HG03108 (cell line): ENCODE measurements around the gene USP34.

ENCODE experiments used
- ATAC-seq: cut with Tn5 transposase; IDR thresholded peaks from one replicate; pipeline ENCODE4 v1.9.1; 2021; ENCODE audit warnings: moderate library complexity; ENCODE audit not compliant: unreplicated experiment

The USP34 gene

GRCh38 chr2:61328707-61329251 is 142.1 kb downstream of the USP34 start:
- no peak for ATAC-seq

GRCh38 chr2:61327173-61327572 is 143.7 kb downstream of the USP34 start:
- ATAC-seq, result no peak

- ATAC-seq, result no peak
Observed at GRCh38 chr2:61326423-61326822, 144.5 kb downstream of the USP34 start.

GRCh38 chr2:61320181-61320580 is 150.7 kb downstream of the USP34 start:
- ATAC-seq, result no peak

GRCh38 chr2:61318553-61318952 is 152.3 kb downstream of the USP34 start:
- ATAC-seq, result no peak

- ATAC-seq, result no peak
Observed at GRCh38 chr2:61295981-61296380, 174.9 kb downstream of the USP34 start.

- ATAC-seq, result no peak
Observed at GRCh38 chr2:61291851-61292575, 178.9 kb downstream of the USP34 start.

- no peak for ATAC-seq
Observed at GRCh38 chr2:61288070-61288841, 182.6 kb downstream of the USP34 start.

GRCh38 chr2:61287254-61287653 is 183.6 kb downstream of the USP34 start:
- no peak for ATAC-seq

GRCh38 chr2:61283443-61284160 is 187.3 kb downstream of the USP34 start:
- no peak for ATAC-seq

- no peak for ATAC-seq
Observed at GRCh38 chr2:61282104-61282590, 188.7 kb downstream of the USP34 start.

- ATAC-seq, result no peak
Observed at GRCh38 chr2:61281321-61281720, 189.6 kb downstream of the USP34 start.

- ATAC-seq, result no peak
Observed at GRCh38 chr2:61277756-61278155, 193.1 kb downstream of the USP34 start.

- ATAC-seq, result no peak
Observed at GRCh38 chr2:61275575-61276184, 195.2 kb downstream of the USP34 start.

GRCh38 chr2:61272421-61273070 is 198.3 kb downstream of the USP34 start:
- no peak for ATAC-seq

- no peak for ATAC-seq
Observed at GRCh38 chr2:61268249-61268648, 202.6 kb downstream of the USP34 start.

- ATAC-seq, result no peak
Observed at GRCh38 chr2:61266632-61267505, 204.0 kb downstream of the USP34 start.

GRCh38 chr2:61263830-61264229 is 207.1 kb downstream of the USP34 start:
- no peak for ATAC-seq

- ATAC-seq, result no peak
Observed at GRCh38 chr2:61262699-61263098, 208.2 kb downstream of the USP34 start.
